PC-9 (cell line): ENCODE measurements around the gene COL5A2. TPM values are rescaled to one million over a fixed set of nuclear protein-coding genes. Genes with fewer than 3 reads are reported as not detected.

Source experiments
- BruUV-seq: library from RNA; stranded (reverse); fragments of 400-500 nt; replicated peaks from 2 replicates; lab custom pipeline; 2021; lab: Mats Ljungman, UMichigan
- CTCF ChIA-PET: fragments of 300-600 bp; sonication (Branson Sonifier 250); formaldehyde crosslinking; loops from one replicate; lab custom pipeline; 2022; ENCODE audit warnings: antibody characterized with exemption; lab: Charles Lee
- POLR2A ChIA-PET: fragments of 300-600 bp; sonication (Branson Sonifier 250); formaldehyde crosslinking; loops from one replicate; lab custom pipeline; 2022; ENCODE audit warnings: antibody characterized with exemption; ENCODE audit not compliant: unreplicated experiment; lab: Charles Lee
- DNase-seq, 2 experiments: peaks; one replicate each; pipeline versions ENCODE4 v3.0.0 to v3.0.0-alpha.2; 2015 to 2022; ENCODE audit warnings: mixed read lengths in 1 of 2
- H2AFZ ChIP-seq: fragments of 200-600 bp; sonication (generic); 2 replicates; pipeline ENCODE4 v1.8.1; 2017; ENCODE audit warnings: antibody characterized with exemption
- H3F3A ChIP-seq: fragments of 200-600 bp; sonication (generic); 2 replicates; pipeline ENCODE4 v1.8.1; 2017; ENCODE audit warnings: antibody characterized with exemption, mild to moderate bottlenecking, low read depth; ENCODE audit not compliant: insufficient read depth
- H3K27ac ChIP-seq: fragments of 200-600 bp; sonication (generic); 2 replicates; pipeline ENCODE4 v1.6.1; 2016; ENCODE audit warnings: mixed run types
- H3K27me3 ChIP-seq: fragments of 200-600 bp; sonication (generic); 2 replicates; pipeline ENCODE4 v1.6.1; 2016; ENCODE audit warnings: low read depth, mixed run types; ENCODE audit not compliant: insufficient read depth
- H3K36me3 ChIP-seq: fragments of 200-600 bp; sonication (generic); 2 replicates; pipeline ENCODE4 v1.6.1; 2016; ENCODE audit warnings: low read depth, mixed run types
- H3K4me1 ChIP-seq: fragments of 200-600 bp; sonication (generic); replicated peaks from 2 replicates; pipeline ENCODE4 v1.6.1; 2016; ENCODE audit warnings: mixed run types; ENCODE audit not compliant: insufficient read depth
- H3K4me2 ChIP-seq: fragments of 200-600 bp; sonication (generic); 2 replicates; pipeline ENCODE4 v1.6.1; 2017; ENCODE audit warnings: mixed run types
- H3K4me3 ChIP-seq: fragments of 200-600 bp; sonication (generic); 2 replicates; pipeline ENCODE4 v1.6.1; 2016; ENCODE audit warnings: mixed run types
- H3K79me2 ChIP-seq: fragments of 200-600 bp; sonication (generic); 2 replicates; pipeline ENCODE4 v1.6.1; 2017; ENCODE audit warnings: low read depth, mixed run types
- H3K9me2 ChIP-seq: fragments of 200-600 bp; sonication (generic); 2 replicates; pipeline ENCODE4 v1.8.1; 2017; ENCODE audit warnings: mild to moderate bottlenecking; ENCODE audit not compliant: insufficient read depth
- H3K9me3 ChIP-seq: fragments of 200-600 bp; sonication (generic); 2 replicates; pipeline ENCODE4 v1.8.1; 2016; ENCODE audit warnings: low read depth; ENCODE audit not compliant: insufficient read depth
- H4K20me1 ChIP-seq: fragments of 200-600 bp; sonication (generic); 2 replicates; pipeline ENCODE4 v1.8.1; 2017; ENCODE audit not compliant: insufficient read depth
- EZH2 ChIP-seq: fragments of 200-600 bp; sonication (generic); IDR thresholded peaks from 2 replicates; pipeline ENCODE4 v1.8.0; 2017; ENCODE audit warnings: antibody characterized with exemption, low read depth
- intact Hi-C: fragments of 100-400 bp; cut with micrococcal nuclease; formaldehyde crosslinking; loops from one replicate; pipeline ENCODE4 v1.10.0; 2022; ENCODE audit not compliant: unreplicated experiment
- total RNA-seq: library from RNA; stranded (reverse); gene quantifications from 2 replicates; pipeline ENCODE4 v1.2.3, GENCODE V29; 2021
- TF ChIP-seq, protein P1 (sequence below): fragments of 200-600 bp; sonication (generic); conservative IDR thresholded peaks from 2 replicates; pipeline ENCODE4 v1.6.1; 2017; ENCODE audit warnings: mixed run types, antibody characterized with exemption, mild to moderate bottlenecking, moderate library complexity

Gene COL5A2
- total RNA-seq, 1 experiment from 2014 or later = 0.55 TPM

DNA sequence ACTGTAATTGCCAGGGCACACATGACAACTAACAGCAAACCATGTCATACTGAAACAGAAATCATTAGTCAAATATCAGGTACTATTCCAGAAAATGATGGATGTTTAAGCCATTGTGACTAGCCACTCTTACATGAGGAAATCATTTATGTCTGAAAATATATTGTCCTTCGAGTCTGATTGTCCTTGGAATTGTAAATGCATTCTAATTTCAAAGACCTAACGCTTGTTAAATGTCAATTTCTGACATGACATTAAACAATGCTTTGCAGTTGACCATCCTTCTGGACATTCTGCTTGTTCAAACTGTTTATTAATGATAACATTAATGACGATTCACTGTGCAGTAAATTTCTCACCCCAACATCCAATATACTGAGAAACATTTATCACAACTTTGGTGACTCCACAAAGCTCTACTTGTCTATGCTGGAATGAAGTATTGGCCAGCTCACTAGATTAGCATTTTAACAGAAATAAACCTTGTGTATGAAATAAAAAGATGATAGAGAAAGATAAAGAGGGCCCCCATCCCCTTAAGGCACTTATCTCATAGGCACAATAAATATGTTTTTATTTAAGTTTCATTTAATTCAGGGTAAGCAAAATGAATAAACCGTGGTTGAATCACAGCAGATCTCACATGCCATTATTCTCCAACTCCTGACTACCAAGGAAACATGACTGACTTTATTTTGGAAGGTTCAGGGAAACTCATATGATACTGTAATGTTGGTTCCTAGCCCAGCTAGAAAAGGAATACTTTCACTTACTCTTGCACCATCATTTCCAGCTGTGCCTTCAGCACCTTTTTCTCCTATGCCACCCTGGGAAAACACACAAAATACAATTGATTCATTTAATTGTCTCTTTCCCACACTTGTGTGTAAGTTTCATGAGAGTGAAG, 123.1 kb downstream of the COL5A2 start:
- no peak overlapping the region for H3K27ac ChIP-seq

DNA sequence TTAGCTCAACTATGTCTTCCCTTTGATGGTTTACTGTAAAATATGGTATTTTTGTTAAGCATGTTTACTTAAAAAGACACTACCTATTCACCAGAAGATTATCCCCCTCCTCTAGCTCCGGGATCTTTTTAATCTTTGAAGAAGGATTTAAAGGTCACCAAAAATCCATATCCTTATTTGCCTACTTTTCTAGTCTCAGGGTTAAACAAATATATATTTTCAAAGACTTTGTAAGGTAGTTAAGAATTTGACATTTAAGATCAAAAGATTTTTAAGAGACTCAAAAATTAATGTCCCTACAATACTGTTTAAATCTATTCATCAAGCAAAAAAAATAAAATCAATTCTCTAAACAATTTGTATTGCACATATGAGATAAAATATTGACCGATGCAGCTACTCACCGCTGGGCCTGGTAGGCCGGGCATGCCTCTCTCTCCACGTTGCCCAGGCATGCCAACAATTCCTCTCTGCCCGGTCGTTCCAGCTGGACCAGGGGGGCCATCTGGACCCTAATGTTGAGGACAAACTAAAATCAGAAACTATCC, 129.3 kb downstream of the COL5A2 start:
- Histone ChIP-seq H3K79me2 (no peaks in the 10 kb centered on the region), H3K4me3 (no peak overlapping the region), H2AFZ (no peak overlapping the region), H3K9me3 (no peaks in the 10 kb centered on the region), H3F3A (no peaks in the 10 kb centered on the region), H3K27me3 (no peaks in the 10 kb centered on the region), H3K4me1 (no peaks in the 10 kb centered on the region), H3K9me2 (no peaks in the 10 kb centered on the region), H3K4me2 (no peak overlapping the region), H4K20me1 (no peaks in the 10 kb centered on the region), H3K36me3 (no peaks in the 10 kb centered on the region), H3K27ac (no peak overlapping the region)
- BruUV-seq = no TSS peak
- no peak for DNase-seq
- TF ChIP-seq, protein P1, sequence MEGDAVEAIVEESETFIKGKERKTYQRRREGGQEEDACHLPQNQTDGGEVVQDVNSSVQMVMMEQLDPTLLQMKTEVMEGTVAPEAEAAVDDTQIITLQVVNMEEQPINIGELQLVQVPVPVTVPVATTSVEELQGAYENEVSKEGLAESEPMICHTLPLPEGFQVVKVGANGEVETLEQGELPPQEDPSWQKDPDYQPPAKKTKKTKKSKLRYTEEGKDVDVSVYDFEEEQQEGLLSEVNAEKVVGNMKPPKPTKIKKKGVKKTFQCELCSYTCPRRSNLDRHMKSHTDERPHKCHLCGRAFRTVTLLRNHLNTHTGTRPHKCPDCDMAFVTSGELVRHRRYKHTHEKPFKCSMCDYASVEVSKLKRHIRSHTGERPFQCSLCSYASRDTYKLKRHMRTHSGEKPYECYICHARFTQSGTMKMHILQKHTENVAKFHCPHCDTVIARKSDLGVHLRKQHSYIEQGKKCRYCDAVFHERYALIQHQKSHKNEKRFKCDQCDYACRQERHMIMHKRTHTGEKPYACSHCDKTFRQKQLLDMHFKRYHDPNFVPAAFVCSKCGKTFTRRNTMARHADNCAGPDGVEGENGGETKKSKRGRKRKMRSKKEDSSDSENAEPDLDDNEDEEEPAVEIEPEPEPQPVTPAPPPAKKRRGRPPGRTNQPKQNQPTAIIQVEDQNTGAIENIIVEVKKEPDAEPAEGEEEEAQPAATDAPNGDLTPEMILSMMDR = no peak
- TF ChIP-seq EZH2 = no peak
- ChIA-PET POLR2A (interaction anchor here (0.6 to 0.7 kb wide), 2 partner anchors 263 to 525 kb away, joined by 3 to 6 read pairs; no protein-coding TSS in a partner anchor), CTCF (no interaction called here)
- intact Hi-C loops = no loop called here

More for the DNA sequence above, 123.1 kb downstream of the COL5A2 start:
- H3K79me2 ChIP-seq = no peaks in the 10 kb centered on the region
- BruUV-seq = no TSS peak
- H3K4me2 ChIP-seq = no peak overlapping the region
- no peaks in the 10 kb centered on the region for H3K36me3 ChIP-seq
- H3K4me3 ChIP-seq = no peak overlapping the region
- H3K9me3 ChIP-seq = no peaks in the 10 kb centered on the region
- no peaks in the 10 kb centered on the region for H4K20me1 ChIP-seq
- H3F3A ChIP-seq = no peaks in the 10 kb centered on the region
- ChIA-PET CTCF (no interaction called here), POLR2A (no interaction called here)
- H2AFZ ChIP-seq = no peak overlapping the region
- no peak for DNase-seq
- no peaks in the 10 kb centered on the region for H3K4me1 ChIP-seq
- no peaks in the 10 kb centered on the region for H3K27me3 ChIP-seq
- intact Hi-C loops = no loop called here
- H3K9me2 ChIP-seq = no peaks in the 10 kb centered on the region
- TF ChIP-seq, protein P1 = no peak
- TF ChIP-seq EZH2 = no peak

DNA sequence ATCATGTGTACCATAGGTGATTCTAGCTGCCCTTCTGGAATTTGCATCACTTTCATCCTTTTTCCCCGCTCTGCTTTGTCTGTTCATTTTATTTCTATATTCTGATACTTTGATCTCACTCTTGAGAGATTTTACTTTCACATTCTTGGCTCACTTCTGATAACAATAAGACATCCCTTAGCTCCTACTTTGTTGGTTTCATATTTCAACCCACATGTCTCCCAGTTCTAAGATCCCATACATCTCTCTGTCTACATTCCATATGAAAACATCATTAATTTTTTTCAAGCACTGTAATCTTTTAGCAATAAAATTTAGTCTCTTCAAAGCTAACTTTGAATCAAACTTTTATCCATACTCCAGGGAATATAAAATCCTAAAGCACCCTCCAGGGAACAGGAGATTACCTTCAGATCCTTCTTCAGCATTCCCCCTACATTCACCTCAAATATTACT, 129.8 kb downstream of the COL5A2 start:
- Histone ChIP-seq H3K9me3 (no peaks in the 10 kb centered on the region), H3F3A (no peaks in the 10 kb centered on the region), H4K20me1 (no peaks in the 10 kb centered on the region), H3K4me3 (no peak overlapping the region), H2AFZ (no peak overlapping the region), H3K27me3 (no peaks in the 10 kb centered on the region), H3K4me2 (no peak overlapping the region), H3K9me2 (no peaks in the 10 kb centered on the region), H3K27ac (no peak overlapping the region), H3K79me2 (no peaks in the 10 kb centered on the region), H3K36me3 (no peaks in the 10 kb centered on the region), H3K4me1 (no peaks in the 10 kb centered on the region)
- TF ChIP-seq EZH2 = no peak
- TF ChIP-seq, protein P1 = no peak
- CTCF ChIA-PET = no interaction called here
- intact Hi-C loops = no loop called here
- POLR2A ChIA-PET = interaction anchor here (0.6 to 0.7 kb wide), 2 partner anchors 264 to 525 kb away, joined by 3 to 6 read pairs; no protein-coding TSS in a partner anchor
- no TSS peak for BruUV-seq
- DNase-seq = no peak
